GM21737 (cell line): ENCODE data around the gene ZMYND11.
"Not testable (repeated sequence)": the region's sequence is repeated elsewhere in the genome, so short reads cannot be mapped to it uniquely, and the experiment has no call there.

ENCODE experiments used
- ATAC-seq: cut with Tn5 transposase; IDR thresholded peaks from one replicate; pipeline ENCODE4 v1.9.1; 2021; ENCODE audit warnings: mild to moderate bottlenecking, moderate library complexity; ENCODE audit not compliant: unreplicated experiment

Gene ZMYND11

DNA sequence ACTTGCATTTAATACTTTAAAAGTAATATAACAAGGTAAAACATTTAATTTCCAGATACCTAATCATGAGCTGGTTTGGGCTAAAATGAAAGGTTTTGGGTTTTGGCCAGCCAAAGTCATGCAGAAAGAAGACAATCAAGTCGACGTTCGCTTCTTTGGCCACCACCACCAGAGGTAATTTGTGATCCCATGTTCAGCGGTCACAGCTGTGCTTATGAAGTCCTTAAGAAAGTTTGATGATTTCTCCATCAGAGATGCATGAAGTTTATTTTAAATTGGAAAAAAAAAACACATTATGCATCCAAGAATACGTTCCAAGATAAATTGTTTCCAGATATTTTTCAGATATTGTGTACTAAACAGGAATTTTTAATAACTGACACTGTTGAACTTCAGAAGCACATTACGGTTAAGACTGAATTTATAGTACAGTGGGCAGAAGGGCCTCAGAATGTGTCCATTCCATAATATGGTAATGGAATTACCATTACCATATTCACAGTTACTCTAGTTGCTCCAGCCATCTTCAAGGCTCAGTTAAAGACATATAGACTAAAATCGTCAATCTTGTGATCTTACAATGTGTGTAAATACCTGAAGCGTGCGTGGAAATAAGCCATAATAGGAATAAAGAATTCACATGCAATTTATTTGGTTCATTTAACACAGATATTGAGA is 106.8 kb downstream of the ZMYND11 start:
- no peak for ATAC-seq

DNA sequence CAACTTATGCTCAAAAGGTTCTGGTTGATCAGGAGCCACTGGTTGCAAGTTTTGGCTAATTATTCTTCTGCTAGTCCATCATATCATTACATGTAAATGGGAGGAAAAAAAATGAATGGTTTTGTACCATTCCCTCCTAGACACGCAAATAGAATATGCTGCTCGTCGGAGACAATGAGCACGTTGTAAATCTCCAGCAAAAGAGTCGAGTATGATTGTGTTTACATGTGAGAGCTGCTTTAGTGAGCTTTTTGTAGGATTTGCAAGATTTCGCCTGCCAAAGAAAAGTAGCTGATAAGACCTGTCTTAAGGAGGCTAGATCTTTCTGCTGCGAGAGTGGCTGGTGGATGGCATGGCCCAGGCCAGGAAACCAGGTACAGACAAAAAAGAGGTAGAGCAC is 109.0 kb downstream of the ZMYND11 start:
- ATAC-seq = no peak

DNA sequence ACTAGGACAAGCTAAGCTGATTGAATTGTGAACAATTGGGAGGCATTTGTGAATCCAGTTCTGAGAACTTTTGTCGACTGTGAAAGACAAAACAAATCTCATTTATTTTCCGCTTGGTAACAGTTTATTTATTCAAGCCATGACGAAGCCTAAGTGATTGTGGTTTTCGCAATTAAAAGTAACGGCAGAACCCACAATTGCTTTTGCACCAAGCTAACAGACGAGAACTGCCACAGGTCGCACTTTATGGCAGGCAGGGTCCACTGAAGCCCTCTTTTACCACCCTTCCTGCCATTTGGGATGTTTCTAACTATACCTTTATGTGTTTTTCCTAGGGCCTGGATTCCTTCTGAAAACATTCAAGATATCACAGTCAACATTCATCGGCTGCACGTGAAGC is 111.2 kb downstream of the ZMYND11 start:
- ATAC-seq = no peak

DNA sequence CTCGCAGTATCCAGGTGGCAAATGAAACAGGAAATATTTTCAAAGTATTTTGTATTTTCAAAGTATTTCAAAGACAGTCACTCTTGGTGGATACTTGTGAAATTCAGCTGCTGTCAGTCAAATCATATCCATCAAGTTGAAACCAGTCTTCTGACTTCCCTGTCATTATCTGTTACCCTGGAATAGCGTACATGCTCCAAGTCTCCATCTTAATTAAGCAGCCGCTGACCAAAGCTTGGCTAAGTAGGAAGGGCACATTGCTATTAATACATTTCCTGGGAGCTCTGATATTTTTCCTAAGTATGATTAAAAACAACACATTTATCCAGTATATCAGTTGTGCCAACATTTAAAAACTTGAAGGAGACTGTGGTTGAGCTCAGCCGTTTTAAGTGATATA is 112.2 kb downstream of the ZMYND11 start:
- no peak for ATAC-seq

DNA sequence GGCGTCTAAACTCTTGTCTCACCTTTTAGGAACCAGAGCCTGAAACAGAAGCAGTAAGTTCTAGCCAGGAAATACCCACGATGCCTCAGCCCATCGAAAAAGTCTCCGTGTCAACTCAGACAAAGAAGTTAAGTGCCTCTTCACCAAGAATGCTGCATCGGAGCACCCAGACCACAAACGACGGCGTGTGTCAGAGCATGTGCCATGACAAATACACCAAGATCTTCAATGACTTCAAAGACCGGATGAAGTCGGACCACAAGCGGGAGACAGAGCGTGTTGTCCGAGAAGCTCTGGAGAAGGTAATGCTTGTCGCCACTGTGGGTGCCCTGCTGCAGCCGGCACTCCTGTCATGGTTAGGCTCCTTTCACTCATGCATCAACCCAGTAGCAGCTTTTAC is 113.1 kb downstream of the ZMYND11 start:
- no peak for ATAC-seq

DNA sequence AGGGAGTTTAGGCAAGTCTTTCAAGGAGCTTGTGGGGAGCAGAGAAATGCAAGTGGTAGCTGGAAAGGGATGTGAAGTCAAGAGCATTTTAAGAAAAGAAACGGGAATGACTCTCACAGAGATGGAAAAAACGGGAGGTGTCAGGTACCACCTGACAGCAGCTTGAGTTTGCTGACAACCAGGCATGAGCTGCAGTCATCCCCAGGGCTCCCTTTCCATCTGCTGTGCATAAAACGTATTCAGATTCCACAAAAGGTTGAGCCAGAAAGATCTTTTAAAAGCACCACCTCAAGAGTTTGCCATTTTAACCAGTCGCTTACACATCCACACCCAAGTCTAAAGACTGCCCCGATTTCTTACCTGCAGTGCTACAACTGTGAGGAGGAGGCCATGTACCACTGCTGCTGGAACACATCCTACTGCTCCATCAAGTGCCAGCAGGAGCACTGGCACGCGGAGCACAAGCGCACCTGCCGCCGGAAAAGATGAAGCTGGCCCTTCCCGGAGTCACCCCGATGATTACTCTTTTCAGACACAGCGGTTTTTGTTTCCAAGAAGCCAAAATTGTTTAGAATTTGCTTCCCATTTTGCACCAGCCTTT is 116.8 kb downstream of the ZMYND11 start:
- no peak for ATAC-seq

DNA sequence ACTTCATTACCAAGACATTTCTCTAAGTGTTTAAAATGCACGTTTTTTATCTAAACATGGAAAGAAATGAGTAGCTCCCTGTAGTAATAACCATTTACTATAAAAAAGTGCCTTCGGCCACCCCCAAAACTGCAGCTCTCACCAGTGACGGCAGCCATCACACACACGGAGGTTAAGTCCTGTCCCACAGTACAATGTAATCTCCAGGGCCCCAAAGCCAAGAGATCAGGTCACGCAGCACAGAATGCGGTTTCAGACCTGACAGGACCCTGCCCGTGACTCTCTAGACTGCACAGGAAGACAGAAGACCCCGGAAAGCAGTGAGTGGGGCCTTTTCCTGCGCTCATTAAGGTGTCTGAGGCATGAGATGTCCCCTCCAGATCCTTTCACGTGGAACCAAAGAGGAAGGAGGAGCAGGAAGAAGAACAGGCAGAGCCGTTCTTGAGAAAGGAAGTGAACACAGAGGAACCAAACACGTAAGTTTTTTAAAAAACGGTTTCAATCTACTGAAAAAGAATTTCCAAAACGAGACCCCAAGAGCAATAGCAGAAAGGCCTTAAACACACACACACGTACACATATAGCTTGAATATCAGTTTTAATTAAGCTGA is 125.7 kb downstream of the ZMYND11 start:
- ATAC-seq = no peak

DNA sequence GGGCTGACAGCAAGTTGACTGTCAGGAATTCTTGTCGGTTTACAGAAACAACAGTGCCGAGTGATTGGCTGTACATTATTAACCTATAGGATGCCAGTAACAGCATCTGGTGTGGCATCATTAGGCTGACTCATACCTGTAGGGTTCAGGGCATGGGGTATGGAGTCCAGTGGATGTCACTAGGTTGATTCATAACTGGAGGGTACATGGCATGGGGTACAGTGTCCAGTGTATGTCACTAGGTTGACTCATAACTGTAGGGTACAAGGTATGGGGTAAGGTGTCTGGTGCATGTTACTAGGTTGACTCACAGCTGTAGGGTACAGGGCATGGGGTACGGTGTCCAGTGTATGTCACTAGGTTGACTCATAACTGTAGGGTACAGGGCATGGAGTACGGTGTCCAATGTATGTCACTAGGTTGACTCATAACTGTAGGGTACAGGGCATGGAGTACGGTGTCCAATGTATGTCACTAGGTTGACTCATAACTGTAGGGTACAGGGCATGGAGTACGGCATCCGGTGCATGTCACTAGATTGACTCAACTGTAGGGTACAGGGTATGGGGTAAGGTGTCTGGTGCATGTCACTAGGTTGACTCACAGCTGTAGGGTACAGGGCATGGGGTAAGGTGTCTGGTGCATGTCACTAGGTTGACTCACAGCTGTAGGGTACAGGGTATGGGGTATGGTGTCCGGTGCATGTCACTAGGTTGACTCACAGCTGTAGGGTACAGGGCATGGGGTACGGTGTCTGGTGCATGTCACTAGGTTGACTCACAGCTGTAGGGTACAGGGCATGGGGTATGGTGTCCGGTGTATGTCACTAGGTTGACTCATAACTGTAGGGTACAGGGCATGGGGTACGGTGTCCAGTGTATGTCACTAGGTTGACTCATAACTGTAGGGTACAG is 129.2 kb downstream of the ZMYND11 start:
- not testable (repeated sequence) for ATAC-seq

DNA sequence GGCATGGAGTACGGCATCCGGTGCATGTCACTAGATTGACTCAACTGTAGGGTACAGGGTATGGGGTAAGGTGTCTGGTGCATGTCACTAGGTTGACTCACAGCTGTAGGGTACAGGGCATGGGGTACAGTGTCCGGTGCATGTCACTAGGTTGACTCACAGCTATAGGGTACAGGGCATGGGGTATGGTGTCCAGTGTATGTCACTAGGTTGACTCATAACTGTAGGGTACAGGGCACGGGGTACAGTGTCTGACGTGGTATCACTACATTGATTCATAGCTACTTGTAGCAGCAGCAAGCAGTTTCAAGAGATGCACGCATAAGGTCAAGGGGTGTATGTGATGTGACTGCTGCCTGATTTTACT is 129.8 kb downstream of the ZMYND11 start:
- not testable (repeated sequence) for ATAC-seq

DNA sequence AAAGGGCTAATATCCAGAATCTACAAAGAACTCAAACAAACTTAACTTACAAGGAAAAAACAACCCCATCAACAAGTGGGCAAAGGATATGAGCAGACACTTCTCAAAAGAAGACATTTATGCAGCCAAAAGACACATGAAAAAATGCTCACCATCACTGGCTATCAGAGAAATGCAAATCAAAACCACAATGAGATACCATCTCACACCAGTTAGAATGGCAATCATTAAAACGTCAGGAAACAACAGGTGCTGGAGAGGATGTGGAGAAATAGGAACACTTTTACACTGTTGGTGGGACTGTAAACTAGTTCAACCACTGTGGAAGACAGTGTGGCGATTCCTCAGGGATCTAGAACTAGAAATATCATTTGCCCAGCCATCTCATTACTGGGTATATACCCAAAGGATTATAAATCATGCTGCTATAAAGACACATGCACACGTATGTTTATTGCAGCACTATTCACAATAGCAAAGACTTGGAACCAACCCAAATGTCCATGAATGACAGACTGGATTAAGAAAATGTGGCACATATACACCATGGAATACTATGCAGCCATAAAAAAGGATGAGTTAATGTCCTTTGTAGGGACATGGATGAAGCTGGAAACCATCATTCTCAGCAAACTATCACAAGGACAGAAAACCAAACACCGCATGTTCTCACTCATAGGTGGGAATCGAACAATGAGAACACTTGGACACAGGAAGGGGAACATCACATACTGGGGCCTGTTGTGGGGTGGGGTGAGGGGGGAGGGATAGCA is 130.7 kb downstream of the ZMYND11 start:
- ATAC-seq = not testable (repeated sequence)

DNA sequence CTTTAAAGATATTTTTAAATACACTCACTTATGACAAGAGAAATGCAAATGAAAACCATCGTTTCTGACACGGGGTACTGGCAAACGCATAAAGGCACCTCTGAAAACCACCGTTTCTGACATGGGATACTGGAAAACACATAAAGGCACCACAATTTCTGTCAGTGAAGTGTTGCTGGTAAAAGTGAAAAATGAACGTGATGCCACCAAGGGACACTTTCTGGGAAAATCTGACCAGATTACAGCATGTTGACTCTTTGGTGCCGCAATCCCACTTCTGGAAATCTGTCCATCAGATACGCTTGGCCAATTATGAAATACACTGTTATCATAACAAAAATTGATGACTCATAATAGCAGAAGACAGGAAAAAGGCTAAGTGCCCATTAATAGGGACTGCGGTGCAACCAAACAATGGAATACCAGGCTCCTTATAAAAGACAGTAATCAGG is 131.7 kb downstream of the ZMYND11 start:
- no peak for ATAC-seq

DNA sequence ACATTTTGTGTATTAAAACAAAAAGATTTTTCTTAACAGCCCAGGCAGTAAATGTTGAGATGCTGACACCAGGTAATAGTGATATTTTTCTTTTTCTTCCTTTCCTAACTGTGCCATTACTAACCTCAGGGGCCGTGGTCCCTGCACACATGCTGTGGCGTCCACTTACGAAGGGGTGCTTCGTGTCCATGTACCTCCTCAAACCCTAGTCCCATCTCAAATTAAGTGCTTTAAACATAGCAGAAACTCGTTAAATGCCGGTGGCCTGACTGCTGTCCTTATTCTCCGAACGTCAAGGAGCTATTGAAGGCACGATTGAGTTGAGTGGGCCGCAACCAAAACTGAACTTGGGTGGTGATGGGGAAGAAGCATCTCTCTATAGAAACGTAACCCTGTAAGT is 132.4 kb downstream of the ZMYND11 start:
- no peak for ATAC-seq

DNA sequence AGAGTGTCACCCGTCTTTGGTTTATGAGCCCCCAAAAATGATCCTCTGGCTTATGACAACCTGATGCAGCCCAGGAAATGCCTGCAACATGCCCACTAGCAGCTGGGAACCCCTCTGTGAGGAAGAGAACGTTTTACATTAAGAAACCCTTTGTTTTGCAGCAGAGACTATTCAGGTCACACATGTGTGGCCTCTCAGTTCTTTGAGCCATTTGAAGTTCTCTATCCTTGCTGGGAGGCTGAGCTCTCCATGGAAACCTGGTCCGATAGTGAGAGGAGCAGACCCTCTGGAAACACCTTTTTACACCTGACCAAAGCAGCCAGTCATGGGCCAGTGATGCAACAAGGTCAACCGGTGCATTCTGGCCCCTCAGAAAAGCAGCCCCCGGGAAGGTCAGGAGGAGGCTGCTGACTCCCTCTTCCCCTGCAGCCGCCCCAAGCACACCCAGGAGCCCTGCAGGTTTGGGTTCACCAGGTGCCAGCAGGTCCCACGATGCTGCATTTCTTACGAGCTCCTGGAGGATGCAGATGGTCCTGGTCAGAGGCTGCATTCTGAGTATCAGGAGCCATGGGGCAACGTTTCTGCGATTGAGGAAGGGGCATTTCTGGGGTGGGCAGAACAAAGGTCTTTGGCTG is 134.3 kb downstream of the ZMYND11 start:
- ATAC-seq = no peak

DNA sequence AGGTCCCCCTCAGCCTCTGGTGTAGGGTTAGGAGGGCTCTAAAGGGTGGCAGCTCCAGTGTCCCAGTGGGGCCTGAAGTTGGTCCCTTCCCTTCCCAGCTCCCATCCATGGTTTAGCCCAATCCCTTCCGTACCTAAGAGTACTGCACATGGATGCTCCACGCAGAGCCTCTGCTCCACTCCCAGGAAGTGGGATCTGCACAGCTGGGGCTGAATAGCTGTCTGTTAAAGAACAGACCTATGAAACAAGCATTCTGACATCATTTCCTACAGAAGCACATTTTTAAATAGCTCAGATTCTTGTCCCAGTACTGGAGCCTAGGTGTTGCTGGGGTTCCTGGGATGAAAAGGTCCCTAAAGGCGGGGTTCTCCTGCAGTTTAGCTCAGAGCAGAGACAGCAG is 135.9 kb downstream of the ZMYND11 start:
- ATAC-seq = no peak

DNA sequence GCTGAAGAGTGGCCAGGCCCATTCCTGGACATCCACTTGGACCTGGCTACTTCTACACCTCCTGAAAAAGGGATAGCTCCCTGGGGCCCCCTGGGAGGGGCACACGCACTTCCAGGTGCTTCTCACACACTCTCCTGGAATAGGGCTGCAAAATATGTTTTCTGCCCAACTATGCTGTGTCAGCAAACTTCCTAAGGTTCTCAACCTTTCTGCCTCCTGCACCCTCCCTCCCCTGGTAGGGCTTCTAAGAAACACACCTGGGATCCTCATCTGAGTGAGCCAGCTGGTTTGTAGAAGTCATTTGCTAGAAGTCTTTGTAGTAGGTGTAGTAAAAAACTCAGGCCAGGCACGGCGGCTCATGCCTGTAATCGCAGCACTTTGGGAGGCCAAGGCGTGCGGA is 136.5 kb downstream of the ZMYND11 start:
- ATAC-seq = no peak

DNA sequence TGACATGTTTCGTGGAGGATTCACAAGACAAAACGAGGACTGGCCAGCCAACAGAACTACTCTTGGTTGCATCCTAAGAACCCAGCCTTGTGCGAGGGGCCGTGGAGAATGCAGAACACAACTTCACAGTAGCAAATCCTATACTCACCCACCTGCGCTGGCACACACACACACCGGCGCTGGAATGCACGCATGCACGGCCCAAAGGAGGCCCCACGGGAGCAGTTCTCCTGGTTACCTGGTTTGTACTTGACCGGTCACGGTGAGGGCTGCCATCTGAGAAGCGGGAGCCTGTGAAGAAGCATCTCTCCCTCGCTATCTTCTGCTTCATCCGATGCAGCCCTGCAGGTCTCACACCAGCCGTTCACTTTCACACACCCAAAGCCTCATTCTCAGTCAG is 137.8 kb downstream of the ZMYND11 start:
- no peak for ATAC-seq

DNA sequence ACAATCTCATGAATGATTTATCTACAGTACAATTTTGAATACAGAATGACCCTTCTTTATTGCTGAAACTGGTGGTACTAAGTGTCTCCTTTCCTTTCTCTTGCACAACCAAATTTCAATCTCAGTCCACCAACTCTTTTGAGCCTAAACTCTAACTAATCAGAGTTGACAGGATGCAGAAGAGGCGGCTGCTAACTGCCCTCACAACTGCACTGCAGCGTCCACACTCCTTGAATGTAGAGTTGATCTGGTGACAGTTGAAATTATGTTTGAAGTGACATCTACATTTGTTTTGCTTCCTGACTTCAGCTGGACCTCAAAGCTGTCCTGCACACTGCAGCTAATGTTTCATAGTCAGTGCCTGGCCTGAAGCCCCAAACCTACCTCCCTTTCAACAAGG is 139.6 kb downstream of the ZMYND11 start:
- ATAC-seq = no peak

DNA sequence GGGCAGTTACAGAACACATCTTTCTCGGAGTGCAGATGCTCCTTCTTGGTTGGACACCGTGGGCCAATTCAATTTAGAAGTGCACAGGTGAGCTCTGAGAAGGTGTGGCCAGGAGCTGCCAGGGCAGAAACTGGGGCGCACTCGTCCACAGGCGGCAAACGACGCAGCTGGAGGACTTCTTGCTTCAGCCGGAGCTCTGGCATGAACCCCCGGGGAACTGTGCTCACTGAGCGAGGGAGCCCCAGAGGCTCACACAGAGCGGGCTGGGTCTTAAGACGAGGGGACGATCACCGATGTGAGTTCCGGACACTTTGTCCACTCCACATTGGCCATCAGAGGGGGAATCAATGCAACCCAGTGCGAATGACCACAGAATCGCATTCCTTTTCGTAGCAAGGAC is 140.4 kb downstream of the ZMYND11 start:
- ATAC-seq = no peak

DNA sequence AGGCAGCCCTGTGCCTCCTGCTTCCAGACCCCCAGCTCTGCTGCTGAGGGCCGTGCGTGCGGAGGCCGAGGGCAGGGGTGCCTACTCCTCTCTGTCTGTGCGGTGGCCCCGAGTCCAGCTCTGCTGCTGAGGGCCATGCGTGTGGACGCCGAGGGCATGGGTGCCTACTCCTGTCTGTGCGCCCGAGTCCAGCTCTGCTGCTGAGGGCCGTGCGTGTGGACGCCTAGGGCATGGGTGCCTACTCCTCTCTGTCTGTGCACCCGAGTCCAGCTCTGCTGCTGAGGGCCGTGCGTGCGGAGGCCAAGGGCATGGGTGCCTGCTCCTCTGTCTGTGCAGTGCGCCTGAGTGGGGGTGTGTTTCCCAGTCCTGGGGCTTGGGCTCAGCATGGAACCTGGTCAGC is 142.7 kb downstream of the ZMYND11 start:
- no peak for ATAC-seq

DNA sequence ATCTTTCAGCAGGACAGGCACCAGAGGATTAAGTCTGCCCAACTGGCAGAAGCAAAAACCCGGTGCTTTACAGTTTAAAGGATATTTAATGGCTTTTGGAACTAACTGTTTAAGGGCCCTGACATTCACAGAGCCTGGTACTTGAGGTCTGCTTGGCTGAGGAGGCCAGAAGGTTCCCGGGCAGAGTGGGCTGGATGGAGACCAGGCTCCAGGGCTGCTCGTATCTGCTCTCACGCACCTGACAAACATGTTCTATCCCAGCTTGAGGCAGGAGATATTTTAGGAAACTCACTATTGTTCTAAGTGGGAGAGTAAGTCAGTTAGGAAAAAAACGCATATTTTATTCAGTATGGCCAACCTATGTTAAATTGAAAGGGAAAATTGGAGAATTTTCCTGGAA is 143.5 kb downstream of the ZMYND11 start:
- ATAC-seq = no peak
